NOMO-1 treated with dmso at 0.1 percent for 144 hours (cell line): ENCODE results near the gene OTUD4.
"Not testable (repeated sequence)": the region's sequence is repeated elsewhere in the genome, so short reads cannot be mapped to it uniquely, and the experiment has no call there.

Experiments
- DNase-seq: peaks from one replicate; lab custom pipeline; 2025; ENCODE audit not compliant: unreplicated experiment; lab: John Stamatoyannopoulos, UW

Gene OTUD4

GRCh38 chr4:145179281-145179860 lies 1.0 kb downstream of the OTUD4 start:
- DNase-seq: peak; percentile 11

GRCh38 chr4:145178740-145179280 lies 1.6 kb downstream of the OTUD4 start:
- DNase-seq: no peak

GRCh38 chr4:145177906-145178538 lies 2.4 kb downstream of the OTUD4 start:
- peak; percentile 54 for DNase-seq

- no peak for DNase-seq
These were observed 2.9 kb downstream of the OTUD4 start for GRCh38 chr4:145177511-145177905.

- no peak for DNase-seq
These were observed 3.6 kb downstream of the OTUD4 start for GRCh38 chr4:145176641-145177432.

GRCh38 chr4:145171911-145172310 lies 8.5 kb downstream of the OTUD4 start:
- DNase-seq: no peak

- DNase-seq: no peak
These were observed 10.2 kb downstream of the OTUD4 start for GRCh38 chr4:145170223-145170622.

- DNase-seq: no peak
These were observed 11.7 kb downstream of the OTUD4 start for GRCh38 chr4:145168581-145169187.

GRCh38 chr4:145167887-145168286 lies 12.5 kb downstream of the OTUD4 start:
- DNase-seq: no peak

GRCh38 chr4:145161549-145161948 lies 18.8 kb downstream of the OTUD4 start:
- DNase-seq: no peak

GRCh38 chr4:145156986-145157385 lies 23.4 kb downstream of the OTUD4 start:
- DNase-seq: no peak

GRCh38 chr4:145155268-145155870 lies 25.0 kb downstream of the OTUD4 start:
- no peak for DNase-seq

- no peak for DNase-seq
These were observed 25.8 kb downstream of the OTUD4 start for GRCh38 chr4:145154573-145154972.

GRCh38 chr4:145153904-145154298 lies 26.5 kb downstream of the OTUD4 start:
- DNase-seq: no peak

- DNase-seq: no peak
These were observed 27.0 kb downstream of the OTUD4 start for GRCh38 chr4:145153181-145153903.

- no peak for DNase-seq
These were observed 31.4 kb downstream of the OTUD4 start for GRCh38 chr4:145148980-145149379.

- DNase-seq: not testable (repeated sequence)
These were observed 44.2 kb downstream of the OTUD4 start for GRCh38 chr4:145136219-145136618.

GRCh38 chr4:145132511-145133098 lies 47.8 kb downstream of the OTUD4 start:
- no peak for DNase-seq

- DNase-seq: no peak
These were observed 48.5 kb downstream of the OTUD4 start for GRCh38 chr4:145131848-145132247.

GRCh38 chr4:145130788-145131399 lies 49.5 kb downstream of the OTUD4 start:
- DNase-seq: no peak
